LNCaP clone FGC (cell line): ENCODE data around the gene SLC19A2.

ENCODE experiments used
- DNase-seq: peaks from one replicate; pipeline ENCODE4 v3.0.0-alpha.2; 2011; ENCODE audit warnings: low read depth
- H3K4me3 ChIP-seq: 2 replicates; pipeline ENCODE4 v1.5.1; 2011; ENCODE audit warnings: mild to moderate bottlenecking, low read depth, low read length, control low read depth
- TF ChIP-seq, protein P1 (sequence below): IDR thresholded peaks from 2 replicates; pipeline ENCODE4 v1.5.1; 2012; ENCODE audit warnings: mild to moderate bottlenecking; ENCODE audit not compliant: control insufficient read depth, insufficient read depth; ENCODE audit errors: extremely low read depth

SLC19A2 gene

DNA sequence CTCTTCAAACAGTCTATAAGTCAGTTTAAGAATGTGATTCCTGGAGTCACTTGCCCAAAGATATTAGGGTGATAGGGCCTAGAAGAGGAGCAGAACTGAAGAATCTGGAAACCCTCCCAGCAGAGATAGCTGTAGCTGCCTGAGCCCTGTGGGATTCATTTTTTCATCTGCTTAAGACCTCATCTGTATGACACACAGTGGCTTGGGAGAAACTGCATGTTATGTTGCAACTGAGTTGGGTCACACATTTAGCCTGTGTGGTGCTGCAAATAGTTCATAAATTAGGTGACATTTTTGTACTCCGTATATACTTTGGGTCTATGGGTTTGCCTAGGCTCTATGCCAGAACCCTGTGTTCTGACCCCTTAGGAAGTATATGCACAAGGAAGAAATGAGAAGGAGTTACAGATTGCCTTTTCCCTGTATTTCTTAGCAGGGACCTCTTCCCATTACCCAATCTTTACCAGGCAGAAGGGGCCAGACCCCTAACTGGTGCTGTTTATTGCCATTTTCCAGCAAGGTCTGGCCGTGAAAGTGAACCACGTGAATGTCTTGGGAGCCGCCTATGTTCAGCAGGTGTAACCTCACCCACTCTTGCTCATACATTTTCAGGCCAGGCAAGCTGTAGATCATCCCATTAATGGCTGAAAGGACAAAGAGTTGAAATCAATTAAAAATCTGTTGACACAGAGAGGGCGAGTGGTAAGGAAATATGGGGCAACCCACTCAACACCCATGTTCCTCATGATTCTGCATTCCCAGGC, 41.9 kb upstream of the SLC19A2 start:
- no peak for DNase-seq
- no peak overlapping the region for H3K4me3 ChIP-seq
- TF ChIP-seq, protein P1, sequence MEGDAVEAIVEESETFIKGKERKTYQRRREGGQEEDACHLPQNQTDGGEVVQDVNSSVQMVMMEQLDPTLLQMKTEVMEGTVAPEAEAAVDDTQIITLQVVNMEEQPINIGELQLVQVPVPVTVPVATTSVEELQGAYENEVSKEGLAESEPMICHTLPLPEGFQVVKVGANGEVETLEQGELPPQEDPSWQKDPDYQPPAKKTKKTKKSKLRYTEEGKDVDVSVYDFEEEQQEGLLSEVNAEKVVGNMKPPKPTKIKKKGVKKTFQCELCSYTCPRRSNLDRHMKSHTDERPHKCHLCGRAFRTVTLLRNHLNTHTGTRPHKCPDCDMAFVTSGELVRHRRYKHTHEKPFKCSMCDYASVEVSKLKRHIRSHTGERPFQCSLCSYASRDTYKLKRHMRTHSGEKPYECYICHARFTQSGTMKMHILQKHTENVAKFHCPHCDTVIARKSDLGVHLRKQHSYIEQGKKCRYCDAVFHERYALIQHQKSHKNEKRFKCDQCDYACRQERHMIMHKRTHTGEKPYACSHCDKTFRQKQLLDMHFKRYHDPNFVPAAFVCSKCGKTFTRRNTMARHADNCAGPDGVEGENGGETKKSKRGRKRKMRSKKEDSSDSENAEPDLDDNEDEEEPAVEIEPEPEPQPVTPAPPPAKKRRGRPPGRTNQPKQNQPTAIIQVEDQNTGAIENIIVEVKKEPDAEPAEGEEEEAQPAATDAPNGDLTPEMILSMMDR = no peak

DNA sequence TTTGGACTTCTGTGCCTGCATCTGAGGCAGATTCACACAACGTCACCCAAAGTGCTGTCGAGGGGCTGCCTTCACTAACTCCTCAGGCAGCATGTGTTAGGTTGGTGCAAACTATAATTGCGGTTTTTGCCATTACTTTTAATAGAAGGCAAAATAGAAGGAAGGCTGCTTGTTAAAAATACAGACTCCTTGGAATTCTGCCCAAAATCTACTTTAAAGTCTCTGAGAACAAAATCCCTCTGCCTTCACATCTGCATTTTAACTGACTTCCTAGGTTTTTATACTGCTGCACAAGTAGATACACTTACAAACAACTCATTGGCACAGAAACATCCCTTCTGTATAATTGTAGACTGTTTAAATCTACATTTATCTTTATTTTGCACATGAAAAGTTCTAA, 41.3 kb upstream of the SLC19A2 start:
- no peak for DNase-seq
- no peak overlapping the region for H3K4me3 ChIP-seq
- TF ChIP-seq, protein P1 = no peak

DNA sequence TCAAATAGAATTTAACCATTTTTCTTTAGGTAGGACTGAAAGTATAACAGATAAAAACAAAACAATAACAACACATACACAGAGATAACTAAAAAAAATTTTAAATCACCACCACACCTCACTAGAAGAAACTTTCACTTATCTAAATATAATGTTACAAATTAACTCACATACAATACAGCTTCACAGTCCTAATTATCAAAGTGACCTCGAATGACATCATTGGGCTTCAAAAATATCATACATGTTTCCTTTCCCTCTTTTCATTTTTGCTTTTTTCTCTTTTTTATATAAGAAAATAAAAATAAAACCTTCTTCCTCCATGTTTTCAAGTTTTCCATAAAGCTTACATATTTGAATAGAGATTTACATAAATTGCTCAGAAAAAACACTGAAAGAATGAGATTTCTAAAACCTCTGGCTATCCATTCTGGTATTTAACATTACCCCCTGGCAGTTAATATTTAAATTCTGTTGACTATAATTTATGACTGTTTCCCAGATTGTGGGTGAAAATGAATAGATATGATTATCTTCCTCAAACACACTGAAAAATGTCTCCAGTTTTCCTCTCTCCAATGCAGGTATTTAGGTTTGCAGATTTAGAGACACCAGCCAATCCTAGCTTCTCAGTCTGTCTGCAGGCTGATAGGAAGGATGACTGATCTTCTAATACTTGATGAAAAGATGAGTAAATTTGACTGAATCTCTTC, 40.5 kb upstream of the SLC19A2 start:
- H3K4me3 ChIP-seq = no peak overlapping the region
- no peak for DNase-seq
- TF ChIP-seq, protein P1 = no peak

DNA sequence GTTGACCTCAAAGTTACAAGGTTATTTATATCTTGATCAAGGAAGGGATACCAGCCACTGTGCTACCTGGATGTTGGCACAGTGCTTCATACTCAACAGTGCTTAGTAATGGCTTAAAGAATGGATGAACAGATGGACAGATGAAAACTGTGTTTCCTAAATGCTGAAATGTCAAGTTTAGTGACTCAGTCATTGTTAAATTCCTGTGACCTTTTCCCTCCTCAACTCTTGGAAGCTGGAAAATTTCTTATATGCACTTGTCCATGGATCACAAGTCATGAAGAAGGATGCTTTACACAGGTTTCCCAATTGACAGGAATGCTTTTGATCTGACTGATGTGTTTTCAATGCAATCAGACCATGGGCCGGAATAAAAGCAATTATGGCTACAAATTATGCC, 39.6 kb upstream of the SLC19A2 start:
- TF ChIP-seq, protein P1 = no peak
- H3K4me3 ChIP-seq = no peak overlapping the region
- DNase-seq = no peak

DNA sequence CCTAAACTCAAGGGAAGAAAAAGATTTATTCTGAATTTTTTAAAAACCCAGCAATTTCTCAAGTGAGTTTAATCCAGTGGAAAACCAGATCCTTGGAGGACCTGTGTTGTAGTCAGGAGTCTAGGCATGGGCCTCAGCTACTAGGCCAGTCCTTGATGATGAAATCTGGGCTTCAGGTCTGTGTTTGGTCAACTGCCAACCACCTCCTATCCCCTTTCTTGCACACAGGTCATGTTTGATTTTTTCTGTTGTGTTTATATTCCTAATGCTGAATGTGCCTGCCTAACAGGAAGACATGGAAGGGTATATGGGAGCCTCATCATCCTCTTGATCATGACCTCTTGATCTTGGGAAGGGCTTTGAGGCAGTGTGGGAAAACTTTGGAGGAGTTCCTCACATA, 38.2 kb upstream of the SLC19A2 start:
- H3K4me3 ChIP-seq = no peak overlapping the region
- TF ChIP-seq, protein P1 = no peak
- DNase-seq = no peak

DNA sequence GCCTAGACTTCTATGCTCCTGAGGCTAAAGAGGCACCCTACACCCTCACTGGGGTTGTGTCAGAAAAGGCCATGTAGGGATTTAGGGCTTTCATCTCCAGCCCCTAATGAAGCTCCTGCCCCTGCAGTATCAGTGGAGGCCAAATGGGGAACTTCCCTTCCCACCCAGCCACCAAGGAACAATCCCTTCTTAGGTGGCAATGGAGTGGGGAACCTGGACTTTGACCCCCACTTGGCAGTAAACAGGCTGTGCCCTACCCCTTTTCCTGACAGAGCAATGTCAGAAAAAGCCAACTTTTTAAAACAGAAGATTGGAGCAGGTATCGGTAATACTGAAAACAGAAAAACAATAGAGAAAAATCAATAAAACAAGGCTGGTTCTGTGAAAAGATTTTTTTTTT, 35.5 kb upstream of the SLC19A2 start:
- no peak for DNase-seq
- no peak overlapping the region for H3K4me3 ChIP-seq
- TF ChIP-seq, protein P1 = no peak

DNA sequence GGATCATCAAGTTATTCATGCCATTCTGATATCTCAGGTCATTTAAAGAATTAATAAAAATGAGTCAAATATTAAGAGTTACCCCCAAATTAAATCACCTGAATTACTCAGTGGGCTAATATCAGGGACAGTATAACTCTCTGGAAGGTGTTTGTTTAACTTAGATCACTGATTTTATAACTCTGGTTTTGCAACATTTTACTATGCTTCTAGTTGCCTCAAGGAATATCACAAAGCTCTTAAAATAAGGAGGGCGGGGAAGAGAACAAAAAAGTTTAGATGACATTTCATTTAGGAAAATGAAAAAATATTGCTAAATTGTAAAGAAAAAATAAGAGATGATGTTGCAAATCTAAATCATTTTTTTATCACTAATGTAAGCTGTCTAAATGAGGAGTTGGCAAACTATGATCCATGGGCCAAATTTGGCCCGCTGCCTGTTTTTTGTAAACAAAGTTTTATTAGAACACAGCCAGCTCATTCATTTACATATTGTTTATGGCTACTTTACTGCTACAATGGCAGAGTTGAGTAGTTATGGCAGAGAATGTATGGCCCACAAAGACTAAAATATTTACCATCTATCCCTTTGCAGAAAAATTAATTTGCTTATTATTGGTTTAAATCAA, 31.9 kb upstream of the SLC19A2 start:
- TF ChIP-seq, protein P1 = no peak

More for the DNA sequence above, 31.9 kb upstream of the SLC19A2 start:
- no peak overlapping the region for H3K4me3 ChIP-seq
- peak; percentile 66 for DNase-seq
